GM12865 (cell line): ENCODE data around the gene RAB3IL1.

Experiments
- DNase-seq: peaks from one replicate; pipeline ENCODE4 v3.0.0; 2010; ENCODE audit warnings: low read depth
- H3K4me3 ChIP-seq: 2 replicates; pipeline ENCODE4 v1.5.1; 2011; ENCODE audit warnings: mild to moderate bottlenecking, low read depth, low read length, control low read depth
- TF ChIP-seq, protein P1 (sequence below): IDR thresholded peaks from 2 replicates; pipeline ENCODE4 v1.5.1; 2011; ENCODE audit warnings: low read length, control low read depth, low read depth, inconsistent platforms; ENCODE audit not compliant: insufficient read depth; ENCODE audit errors: missing control alignments

Gene RAB3IL1

DNA sequence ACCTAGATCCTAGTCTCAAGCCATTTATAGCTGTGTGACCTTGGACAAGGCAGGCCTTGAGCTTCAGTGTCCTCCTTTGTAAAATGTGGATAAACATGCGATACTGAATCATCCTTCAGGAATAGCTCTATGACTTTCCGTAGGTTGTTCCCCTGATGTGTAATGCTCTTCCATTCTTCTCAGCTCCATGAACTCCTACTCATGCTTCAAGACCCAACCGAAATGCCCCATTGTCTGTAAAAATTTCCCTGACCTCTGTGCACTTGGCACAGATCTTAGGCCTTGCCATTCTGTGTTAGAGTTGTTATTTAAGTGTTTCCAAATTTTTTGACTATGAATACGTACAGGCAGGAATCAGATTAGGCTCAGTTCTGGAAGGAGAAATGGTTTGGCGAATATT is 29.5 kb upstream of the RAB3IL1 start:
- no peak overlapping the region for H3K4me3 ChIP-seq
- TF ChIP-seq, protein P1, sequence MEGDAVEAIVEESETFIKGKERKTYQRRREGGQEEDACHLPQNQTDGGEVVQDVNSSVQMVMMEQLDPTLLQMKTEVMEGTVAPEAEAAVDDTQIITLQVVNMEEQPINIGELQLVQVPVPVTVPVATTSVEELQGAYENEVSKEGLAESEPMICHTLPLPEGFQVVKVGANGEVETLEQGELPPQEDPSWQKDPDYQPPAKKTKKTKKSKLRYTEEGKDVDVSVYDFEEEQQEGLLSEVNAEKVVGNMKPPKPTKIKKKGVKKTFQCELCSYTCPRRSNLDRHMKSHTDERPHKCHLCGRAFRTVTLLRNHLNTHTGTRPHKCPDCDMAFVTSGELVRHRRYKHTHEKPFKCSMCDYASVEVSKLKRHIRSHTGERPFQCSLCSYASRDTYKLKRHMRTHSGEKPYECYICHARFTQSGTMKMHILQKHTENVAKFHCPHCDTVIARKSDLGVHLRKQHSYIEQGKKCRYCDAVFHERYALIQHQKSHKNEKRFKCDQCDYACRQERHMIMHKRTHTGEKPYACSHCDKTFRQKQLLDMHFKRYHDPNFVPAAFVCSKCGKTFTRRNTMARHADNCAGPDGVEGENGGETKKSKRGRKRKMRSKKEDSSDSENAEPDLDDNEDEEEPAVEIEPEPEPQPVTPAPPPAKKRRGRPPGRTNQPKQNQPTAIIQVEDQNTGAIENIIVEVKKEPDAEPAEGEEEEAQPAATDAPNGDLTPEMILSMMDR = no peak
- no peak for DNase-seq

DNA sequence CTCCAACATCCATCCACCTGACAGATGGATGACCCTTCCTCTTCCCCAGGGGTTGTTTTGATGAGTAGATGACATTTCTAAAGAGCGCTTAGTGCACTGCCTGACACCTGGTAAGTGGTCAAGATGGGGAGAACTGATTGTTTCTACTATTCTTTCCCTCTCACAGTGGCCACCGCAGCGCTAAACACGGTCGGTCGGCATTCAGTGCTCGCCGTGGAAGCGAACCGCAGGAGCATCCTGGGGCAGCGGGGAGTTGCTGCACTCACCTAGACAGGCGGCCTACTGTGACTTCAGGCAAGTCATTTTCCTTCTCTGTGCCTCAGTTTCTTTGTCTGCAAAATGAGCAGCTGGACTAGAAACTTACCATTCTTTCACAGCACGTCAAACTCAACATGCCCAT is 27.8 kb upstream of the RAB3IL1 start:
- no peak for DNase-seq
- H3K4me3 ChIP-seq = no peak overlapping the region

DNA sequence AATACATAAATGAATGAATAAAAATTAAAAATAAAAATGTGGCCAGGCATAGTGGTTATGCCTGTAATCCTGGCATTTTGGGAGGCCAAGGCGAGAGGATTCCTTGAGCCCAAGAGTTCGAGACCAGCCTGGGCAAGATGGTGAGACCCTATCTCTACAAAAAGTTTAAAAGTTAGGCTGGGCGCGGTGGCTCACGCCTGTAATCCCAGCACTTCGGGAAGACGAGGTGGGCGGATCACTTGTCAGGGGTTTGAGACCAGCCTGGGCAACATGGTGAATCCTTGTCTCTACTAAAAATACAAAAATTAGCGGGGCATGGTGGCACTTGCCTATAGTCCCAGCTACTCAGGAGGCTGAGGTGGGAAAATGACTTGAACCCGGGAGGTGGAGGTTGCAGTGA is 23.1 kb upstream of the RAB3IL1 start:
- TF ChIP-seq, protein P1 = no peak
- DNase-seq = no peak
- H3K4me3 ChIP-seq = no peak overlapping the region

More for the DNA sequence above, 27.8 kb upstream of the RAB3IL1 start:
- TF ChIP-seq, protein P1 = no peak

DNA sequence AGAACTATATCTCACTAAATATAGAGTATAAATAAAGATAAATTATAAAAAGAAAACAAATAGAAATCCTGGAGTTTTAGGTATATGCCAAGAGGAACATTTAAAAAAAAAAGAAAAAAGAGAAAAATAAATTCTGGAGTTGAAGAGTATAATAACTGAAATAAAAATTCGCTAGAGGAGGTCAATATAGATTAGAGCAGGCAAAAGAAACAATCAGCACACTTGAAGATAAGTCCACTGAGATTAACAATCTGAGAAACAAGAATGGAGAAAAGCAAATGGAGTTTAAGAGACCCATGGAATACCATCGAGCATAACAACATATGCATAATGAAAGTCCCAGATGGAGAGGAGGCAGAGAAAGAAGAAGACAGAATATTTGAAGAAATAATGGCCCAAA is 18.5 kb upstream of the RAB3IL1 start:
- DNase-seq = no peak
- H3K4me3 ChIP-seq = no peak overlapping the region
- TF ChIP-seq, protein P1 = no peak

DNA sequence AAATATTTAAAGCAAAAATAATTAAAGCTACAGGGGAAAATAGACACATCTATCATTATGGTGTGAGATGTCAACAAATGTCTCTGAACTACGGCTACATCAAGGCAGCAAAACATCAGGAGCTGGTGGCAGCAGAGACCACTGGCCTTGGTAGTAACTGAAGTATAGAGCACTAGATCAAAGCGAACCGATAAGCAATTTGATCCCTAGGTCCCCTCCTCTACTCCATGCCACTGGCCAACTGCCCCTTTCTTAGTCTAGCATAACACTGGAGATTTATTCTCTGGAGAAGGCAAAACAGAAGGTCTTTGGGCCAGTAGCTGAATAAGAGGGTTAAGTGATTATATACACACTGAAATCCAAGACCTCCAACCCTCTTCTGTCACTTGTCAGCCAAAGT is 13.6 kb upstream of the RAB3IL1 start:
- no peak for DNase-seq
- TF ChIP-seq, protein P1 = no peak
- H3K4me3 ChIP-seq = no peak overlapping the region

DNA sequence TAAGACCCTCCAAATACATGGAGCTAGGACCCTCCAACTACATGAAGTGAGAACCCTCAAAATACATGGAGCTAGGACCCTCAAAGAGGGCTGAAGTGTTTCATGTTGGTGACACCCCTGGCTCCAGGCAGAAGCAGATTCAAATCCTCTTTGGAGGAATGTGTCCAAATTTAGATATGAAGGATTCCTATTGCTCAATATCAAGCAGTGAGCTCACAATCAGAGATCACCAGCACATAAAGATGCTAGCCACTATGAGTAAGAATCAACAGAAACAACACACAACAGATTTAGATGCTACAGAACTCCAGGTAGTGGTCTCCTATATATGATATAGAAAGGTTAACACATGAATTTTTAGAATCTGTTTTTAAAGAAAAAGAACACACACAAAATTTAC is 11.2 kb upstream of the RAB3IL1 start:
- H3K4me3 ChIP-seq = no peak overlapping the region
- DNase-seq = no peak
- TF ChIP-seq, protein P1 = no peak

DNA sequence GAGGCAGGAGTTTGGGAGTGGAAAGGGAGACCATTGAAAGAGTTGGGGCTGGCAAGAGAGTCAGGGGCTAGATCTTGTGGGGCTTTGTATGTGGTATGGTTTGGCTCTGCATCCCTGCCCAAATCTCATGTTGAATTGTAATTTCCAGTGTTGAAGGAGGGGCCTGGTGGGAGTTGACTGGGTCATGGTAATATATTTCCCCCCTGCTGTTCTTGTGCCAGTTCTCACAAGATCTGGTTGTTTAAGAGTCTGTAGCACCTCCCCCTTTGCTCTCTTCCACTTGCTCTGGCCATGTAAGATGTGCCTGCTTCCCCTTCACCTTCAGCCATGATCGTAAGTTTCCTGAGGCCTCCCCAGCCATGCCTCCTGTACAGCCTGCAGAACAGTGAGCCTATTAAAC is 10.1 kb upstream of the RAB3IL1 start:
- no peak overlapping the region for H3K4me3 ChIP-seq
- TF ChIP-seq, protein P1 = no peak
- DNase-seq = no peak
